Daoy (cell line): Measurements from ENCODE around the gene DHX57. TPM values are rescaled to one million over a fixed set of nuclear protein-coding genes. Genes with fewer than 3 reads are reported as not detected.
"Not testable (repeated sequence)": the region's sequence is repeated elsewhere in the genome, so short reads cannot be mapped to it uniquely, and the experiment has no call there.

Experiments used
- DNase-seq: peaks from one replicate; pipeline ENCODE4 v3.0.0-alpha.2; 2015; ENCODE audit warnings: low read depth
- total RNA-seq: library from RNA; depleted of rRNA; stranded (reverse); fragments of >200 nt; shearing (Covaris generic); gene quantifications from 2 replicates; pipeline ENCODE4 v1.2.3, GENCODE V29; 2014

The DHX57 gene
- total RNA-seq, 1 experiment from 2014 or later = 19.3 TPM

GRCh38 chr2:38863061-38863695 lies 12.6 kb downstream of the DHX57 start:
- no peak for DNase-seq

DNA sequence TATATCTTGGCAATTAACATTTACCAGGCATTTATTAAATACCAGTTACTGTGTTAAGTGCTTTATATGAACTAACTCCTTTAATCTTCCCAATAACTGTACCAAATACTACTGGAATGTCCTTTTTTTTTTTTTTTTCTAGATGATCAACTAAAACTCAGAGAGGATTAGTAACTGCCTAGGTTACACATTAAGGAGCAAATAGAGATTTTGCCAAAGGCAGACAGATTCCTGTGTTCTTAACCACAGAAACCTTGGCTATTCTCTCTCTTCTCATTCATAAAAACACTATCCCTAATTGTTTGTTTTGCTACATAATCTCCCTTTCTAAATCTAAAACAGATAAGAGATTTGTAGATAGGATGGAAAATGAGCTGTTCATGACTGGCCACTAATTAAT lies 13.3 kb downstream of the DHX57 start:
- DNase-seq = no peak

DNA sequence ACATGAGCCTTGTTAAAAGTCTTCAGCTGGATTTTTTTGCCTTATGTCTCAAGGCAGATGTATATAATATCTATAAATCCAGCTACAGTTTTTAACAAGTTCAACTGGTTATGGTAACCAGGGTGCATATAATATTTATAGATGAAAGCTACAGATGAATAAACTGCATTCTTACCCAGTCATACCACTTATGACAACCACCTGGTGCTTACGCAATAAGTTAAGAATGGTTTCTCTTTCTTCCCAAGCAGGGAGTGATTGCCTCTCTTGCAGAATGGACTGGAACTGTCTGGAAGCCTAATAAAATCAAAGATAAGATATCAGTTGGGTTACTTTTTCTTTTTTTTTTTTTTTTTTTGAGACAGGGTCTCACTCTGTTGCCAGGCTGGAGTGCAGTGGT lies 19.6 kb downstream of the DHX57 start:
- no peak for DNase-seq

DNA sequence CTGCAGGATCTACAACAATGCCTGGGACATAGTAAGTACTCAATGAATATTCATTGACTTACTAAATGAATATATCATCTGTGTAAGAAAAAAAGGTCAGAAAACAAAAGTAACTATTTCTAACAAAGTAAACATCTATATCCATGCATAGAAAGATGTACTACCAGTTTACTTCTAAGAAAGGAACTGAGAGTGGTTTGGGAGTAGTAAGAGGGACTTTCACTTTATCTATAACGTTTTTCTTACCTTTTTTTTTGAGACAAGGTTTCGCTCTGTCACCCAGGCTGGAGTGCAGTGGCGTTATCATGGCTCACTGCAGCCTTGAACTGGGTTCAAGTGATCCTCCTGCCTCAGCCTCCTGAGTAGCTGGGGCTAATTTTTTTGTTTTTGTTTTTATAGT lies 25.7 kb downstream of the DHX57 start:
- DNase-seq = no peak

DNA sequence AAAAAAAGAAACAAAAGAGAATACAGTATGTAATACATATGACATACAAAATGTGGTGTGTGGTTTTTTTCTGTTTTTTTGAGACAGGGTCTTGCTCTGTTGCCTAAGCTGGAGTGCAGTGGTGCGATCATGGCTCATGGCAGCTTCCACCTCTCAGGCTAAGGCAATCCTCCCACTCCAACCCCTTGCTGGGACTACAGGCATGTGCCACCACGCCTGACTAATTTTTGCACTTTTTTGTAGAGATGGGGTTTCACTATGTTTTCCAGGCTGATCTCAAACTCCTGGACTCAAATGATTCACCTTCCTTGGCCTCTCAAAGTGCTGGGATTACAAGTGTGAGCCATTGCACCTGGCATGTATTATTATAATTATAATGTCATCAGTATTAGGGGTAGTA lies 38.9 kb downstream of the DHX57 start:
- no peak for DNase-seq

DNA sequence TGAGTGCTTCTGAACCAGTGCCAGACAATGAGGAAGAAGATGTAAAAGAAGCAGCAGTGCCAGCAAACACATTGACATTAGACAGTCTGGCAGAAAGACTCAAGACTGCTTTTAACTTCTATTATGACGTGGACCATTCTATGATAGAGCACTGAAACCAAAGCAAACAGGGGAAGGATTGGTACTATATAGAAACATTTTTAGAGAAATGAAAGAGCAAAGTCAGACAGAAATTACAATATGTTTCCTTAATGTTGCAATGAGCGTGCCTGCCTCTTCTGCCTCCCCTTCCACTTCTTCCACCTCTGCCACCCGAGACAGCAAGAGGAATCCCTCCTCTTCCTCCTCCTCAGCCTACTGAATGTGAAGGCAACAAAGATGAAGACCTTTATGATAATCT lies 39.7 kb downstream of the DHX57 start:
- no peak for DNase-seq

DNA sequence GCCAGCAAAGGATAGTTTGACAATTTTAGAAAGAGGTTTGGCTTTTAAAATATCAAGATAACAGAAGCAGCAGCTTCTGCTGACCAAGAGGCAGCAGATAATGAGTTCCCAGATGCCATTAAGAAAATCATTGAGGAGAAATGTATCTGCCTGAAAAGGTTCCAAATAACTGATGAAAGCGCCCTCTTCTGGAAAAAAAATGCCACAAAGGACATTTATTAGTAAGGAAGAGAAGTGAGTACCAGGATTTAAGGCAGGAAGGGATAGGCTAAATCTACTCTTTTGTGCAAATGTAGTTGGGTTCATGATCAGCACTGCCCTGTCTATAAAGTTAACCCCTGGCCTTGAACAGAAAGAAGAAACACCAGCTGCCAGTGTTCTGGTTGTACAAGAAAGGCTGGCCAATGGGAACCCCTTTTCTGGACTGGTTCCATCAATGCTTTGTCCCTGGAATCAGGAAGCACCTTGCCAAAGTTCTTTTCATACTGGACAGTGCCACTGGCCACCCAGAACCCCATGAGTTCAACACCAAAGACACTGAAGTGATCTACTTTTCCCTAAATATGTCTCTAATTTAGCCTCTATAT lies 40.6 kb downstream of the DHX57 start:
- no peak for DNase-seq

DNA sequence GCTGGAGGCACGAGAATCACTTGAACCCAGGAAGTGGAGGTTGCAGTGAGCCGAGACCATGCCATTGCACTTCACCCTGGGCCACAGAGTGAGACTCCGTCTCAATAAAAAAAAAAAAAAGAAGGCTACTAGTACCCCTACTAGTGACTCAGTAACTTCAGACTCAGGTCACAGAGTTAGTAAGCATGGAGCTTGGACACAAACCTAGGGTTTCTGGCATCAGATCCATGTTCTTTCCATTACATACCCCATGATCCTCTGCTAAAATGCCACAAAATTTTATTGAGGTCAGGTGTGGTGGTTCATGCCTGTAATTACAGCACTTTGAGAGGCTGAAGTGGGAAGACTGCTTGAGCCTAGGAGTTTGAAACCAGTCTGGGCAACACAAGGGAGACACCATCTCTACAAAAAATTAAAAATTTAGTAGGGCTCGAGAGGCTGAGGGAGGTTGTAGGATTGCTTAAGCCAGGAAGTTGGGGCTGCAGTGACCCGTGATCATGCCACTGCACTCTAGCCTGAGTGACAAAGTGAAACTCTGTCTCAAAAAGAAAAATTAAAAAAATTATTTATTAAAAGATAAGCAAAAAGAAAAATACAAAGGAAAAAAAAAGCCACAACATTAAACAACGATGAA lies 45.1 kb downstream of the DHX57 start:
- no peak for DNase-seq

GRCh38 chr2:38829971-38830370 lies 45.8 kb downstream of the DHX57 start:
- no peak for DNase-seq

DNA sequence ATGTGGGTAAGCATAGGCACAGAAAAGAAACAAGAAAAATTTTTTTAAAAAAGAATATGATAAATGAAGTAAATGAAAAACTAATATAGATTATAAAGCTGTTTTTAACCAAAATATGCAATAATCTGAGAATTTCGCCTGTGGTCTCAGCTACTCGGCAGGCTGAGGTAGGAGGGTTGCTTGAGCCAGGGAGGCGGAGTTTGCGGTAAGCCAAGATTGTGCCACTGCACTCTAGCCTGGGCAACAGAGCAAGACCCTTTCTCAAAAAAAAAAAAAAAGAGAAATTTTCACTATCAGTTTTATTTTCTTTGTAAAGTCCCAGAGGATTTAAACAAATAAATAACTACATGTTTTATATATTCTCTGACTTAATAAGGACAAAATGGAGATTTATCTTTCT lies 47.3 kb downstream of the DHX57 start:
- DNase-seq = no peak

DNA sequence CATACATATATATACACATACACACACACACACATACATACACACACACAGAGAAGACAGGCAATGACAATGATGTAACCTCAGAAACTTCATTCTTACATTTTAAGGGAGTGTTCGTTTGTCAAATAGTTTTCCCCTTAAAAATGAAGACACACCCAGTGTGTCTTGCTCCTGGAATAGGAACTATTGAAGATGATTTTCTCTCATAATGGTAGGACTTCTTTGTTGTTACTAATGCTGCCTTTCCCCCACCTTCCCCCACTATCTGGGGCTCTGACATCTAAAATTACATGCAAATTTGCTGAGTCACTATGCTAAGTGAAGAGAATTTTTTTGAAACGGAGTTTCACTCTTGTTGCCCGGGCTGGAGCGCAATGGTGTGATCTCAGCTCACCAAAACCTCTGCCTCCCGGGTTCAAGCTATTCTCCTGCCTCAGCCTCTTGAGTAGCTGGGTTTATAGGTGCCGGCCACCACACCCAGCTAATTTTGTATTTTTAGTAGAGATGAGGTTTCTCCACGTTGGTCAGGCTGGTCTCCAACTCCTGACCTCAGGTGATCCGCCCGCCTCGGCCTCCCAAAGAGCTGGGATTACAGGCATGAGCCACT lies 48.1 kb downstream of the DHX57 start:
- DNase-seq = peak; percentile 68

DNA sequence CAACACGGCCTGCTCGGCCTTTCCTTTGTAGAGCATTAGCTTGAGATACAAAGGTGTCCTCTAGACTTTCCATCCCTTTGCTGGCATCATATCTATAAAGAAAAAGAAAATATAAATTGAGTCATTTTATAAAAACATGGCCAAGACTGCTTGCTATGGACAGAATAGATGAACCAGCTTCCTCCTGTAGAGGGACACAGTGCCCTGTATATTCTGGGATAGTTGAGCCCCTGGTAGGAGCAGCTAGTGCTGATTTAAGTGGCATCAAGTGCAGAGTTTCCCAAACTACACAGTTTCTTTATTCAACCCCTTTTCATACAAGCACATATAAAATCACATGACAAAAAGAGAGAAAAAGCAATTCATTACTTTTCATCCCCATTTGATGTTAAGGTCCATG lies 49.8 kb downstream of the DHX57 start:
- no peak for DNase-seq

- no peak for DNase-seq
Observed at GRCh38 chr2:38824906-38825305, 50.8 kb downstream of the DHX57 start.

GRCh38 chr2:38823386-38823785 lies 52.3 kb downstream of the DHX57 start:
- no peak for DNase-seq

DNA sequence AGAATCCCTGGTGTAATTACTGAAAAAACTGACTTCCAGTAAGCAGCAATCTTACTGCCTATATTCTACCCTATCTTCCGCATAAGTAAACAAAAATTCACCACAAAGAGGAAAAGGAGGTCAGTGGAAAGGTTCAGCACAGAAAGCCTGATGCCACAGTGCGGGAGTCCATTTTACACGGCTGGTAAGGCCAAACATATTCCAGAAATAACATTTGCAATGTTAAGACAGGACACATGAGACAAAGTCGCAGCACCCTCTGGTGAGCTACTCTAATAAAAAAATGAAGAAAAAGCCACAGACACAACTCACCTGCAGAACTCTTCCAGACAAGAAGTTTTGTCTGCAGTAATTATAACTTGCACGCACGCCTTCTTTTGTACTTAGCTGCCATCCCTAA lies 57.2 kb downstream of the DHX57 start:
- no peak for DNase-seq

GRCh38 chr2:38815936-38816335 lies 59.8 kb downstream of the DHX57 start:
- no peak for DNase-seq

- no peak for DNase-seq
Observed at GRCh38 chr2:38810488-38810887, 65.2 kb downstream of the DHX57 start.

GRCh38 chr2:38808677-38809076 lies 67.1 kb downstream of the DHX57 start:
- DNase-seq = no peak

- DNase-seq = no peak
Observed at GRCh38 chr2:38806733-38807059, 69.0 kb downstream of the DHX57 start.

- no peak for DNase-seq
Observed at GRCh38 chr2:38806015-38806732, 69.6 kb downstream of the DHX57 start.

GRCh38 chr2:38797953-38798352 lies 77.8 kb downstream of the DHX57 start:
- DNase-seq = no peak

GRCh38 chr2:38797250-38797676 lies 78.5 kb downstream of the DHX57 start:
- DNase-seq = no peak

- DNase-seq = not testable (repeated sequence)
Observed at GRCh38 chr2:38795016-38795415, 80.7 kb downstream of the DHX57 start.
